Liver (tissue), 9 donors: ENCODE measurements around the gene ACOT12. TPM values are rescaled to one million over a fixed set of nuclear protein-coding genes. Genes with fewer than 3 reads are reported as not detected.

ENCODE experiments used
- DNase-seq: peaks from one replicate; pipeline ENCODE4 v3.0.0-alpha.2; 2017; ENCODE audit warnings: low spot score
- H3K27ac ChIP-seq, 2 donors: one replicate each; pipeline ENCODE4 v1.7.0; 2013; ENCODE audit warnings: inconsistent platforms in 2 of 2, low read length in 2 of 2, control low read depth in 1 of 2, low read depth in 1 of 2, mild to moderate bottlenecking in 1 of 2
- H3K27me3 ChIP-seq, 4 donors: one replicate each; pipeline versions ENCODE4 v1.6.1 to v1.7.0; 2013; ENCODE audit warnings: low read length in 3 of 4, inconsistent platforms in 1 of 4, mild to moderate bottlenecking in 1 of 4, moderate library complexity in 1 of 4; ENCODE audit not compliant: control insufficient read depth in 4 of 4, insufficient read depth in 4 of 4
- H3K36me3 ChIP-seq, 4 donors: one replicate each; pipeline versions ENCODE4 v1.6.1 to v1.7.0; 2013; ENCODE audit warnings: low read length in 3 of 4, mild to moderate bottlenecking in 3 of 4, low read depth in 1 of 4, moderate library complexity in 1 of 4; ENCODE audit not compliant: control insufficient read depth in 4 of 4, insufficient read depth in 3 of 4
- H3K4me1 ChIP-seq, 4 donors: one replicate each; pipeline versions ENCODE4 v1.6.1 to v1.7.0; 2013; ENCODE audit warnings: low read length in 3 of 4, mild to moderate bottlenecking in 3 of 4, moderate library complexity in 1 of 4; ENCODE audit not compliant: control insufficient read depth in 4 of 4, insufficient read depth in 4 of 4
- H3K4me3 ChIP-seq, 3 donors: one replicate each; pipeline versions ENCODE4 v1.6.1 to v1.7.0; 2013; ENCODE audit warnings: low read length in 3 of 3, control low read depth in 1 of 3, low read depth in 1 of 3, mild to moderate bottlenecking in 1 of 3
- H3K9ac ChIP-seq, 2 donors: one replicate each; pipeline ENCODE4 v1.7.0; 2013; ENCODE audit warnings: low read length in 2 of 2, mild to moderate bottlenecking in 2 of 2, moderate library complexity in 2 of 2, control low read depth in 1 of 2, low read depth in 1 of 2
- H3K9me3 ChIP-seq, 4 donors: one replicate each; pipeline versions ENCODE4 v1.6.1 to v1.7.0; 2013; ENCODE audit warnings: low read length in 3 of 4; ENCODE audit not compliant: control insufficient read depth in 4 of 4
- ATF3 ChIP-seq: IDR thresholded peaks from 2 replicates; pipeline ENCODE4 v1.6.1; 2016; ENCODE audit warnings: antibody characterized with exemption
- EGR1 ChIP-seq, 2 donors: IDR thresholded peaks; 2 replicates each; pipeline ENCODE4 v1.6.1; 2016 to 2018; ENCODE audit warnings: antibody characterized with exemption in 2 of 2, low read depth in 2 of 2
- FOXA1 ChIP-seq: IDR thresholded peaks from 2 replicates; pipeline ENCODE4 v1.6.1; 2016; ENCODE audit warnings: antibody characterized with exemption
- GABPA ChIP-seq, 2 donors: IDR thresholded peaks in 1 of 2; conservative IDR thresholded peaks in 1 of 2; 2 replicates each; pipeline ENCODE4 v1.6.1; 2016; ENCODE audit warnings: antibody characterized with exemption in 2 of 2, mild to moderate bottlenecking in 1 of 2, moderate library complexity in 1 of 2
- HNF4A ChIP-seq, 2 donors: conservative IDR thresholded peaks; 2 replicates each; pipeline ENCODE4 v1.6.1; 2016; ENCODE audit warnings: antibody characterized with exemption in 2 of 2, mild to moderate bottlenecking in 2 of 2
- HNF4G ChIP-seq: IDR thresholded peaks from 2 replicates; pipeline ENCODE4 v1.6.1; 2016; ENCODE audit warnings: antibody characterized with exemption
- JUND ChIP-seq, 2 donors: IDR thresholded peaks; 2 replicates each; pipeline ENCODE4 v1.6.1; 2016; ENCODE audit warnings: antibody characterized with exemption in 2 of 2
- NR2F2 ChIP-seq: IDR thresholded peaks from 2 replicates; pipeline ENCODE4 v1.6.1; 2016; ENCODE audit warnings: antibody characterized with exemption
- RAD21 ChIP-seq, 2 donors: IDR thresholded peaks; 2 replicates each; pipeline ENCODE4 v1.6.1; 2016; ENCODE audit warnings: antibody characterized with exemption in 2 of 2, mild to moderate bottlenecking in 2 of 2
- SP1 ChIP-seq: IDR thresholded peaks from 2 replicates; pipeline ENCODE4 v1.6.1; 2018; ENCODE audit warnings: antibody characterized with exemption, mild to moderate bottlenecking
- TAF1 ChIP-seq: conservative IDR thresholded peaks from 2 replicates; pipeline ENCODE4 v1.6.1; 2016; ENCODE audit warnings: antibody characterized with exemption, mild to moderate bottlenecking
- ZBTB33 ChIP-seq: IDR thresholded peaks from 2 replicates; pipeline ENCODE4 v1.6.1; 2016; ENCODE audit warnings: antibody characterized with exemption
- WGBS: extraction: QIAGEN DNeasy Blood & Tissue Kit; methylation state at CpG from one replicate; pipeline ENCODE4 v1.1.7; 2013; 5-methylcytosine and 5-hydroxymethylcytosine counted together
- polyA plus RNA-seq, 2 donors: library from polyadenylated mRNA; stranded (reverse) in 1 of 2; unstranded in 1 of 2; fragments of 200-250 nt in 1 of 2; fragments of >200 nt in 1 of 2; fragmentation: Nextera tagmentation in 1 of 2; extraction: Ambion mirVana in 1 of 2; gene quantifications; one replicate each; pipeline versions ENCODE4 v1.2.1 to v1.2.3, GENCODE V29; 2013 to 2015
- total RNA-seq, 2 donors: library from RNA; depleted of rRNA; stranded (reverse); fragments of >200 nt; gene quantifications; one replicate each; pipeline ENCODE4 v1.2.3, GENCODE V29; 2014
- donor health status: healthy.
- donor health status: healthy.
- donor health status: healthy.
- donor health status: healthy.
- donor health status: healthy.

Gene ACOT12
- total and polyA plus RNA-seq, 4 donors: 16.9 to 76.4 (median 38.8) TPM

GRCh38 chr5:81360640-81361039 is 33.3 kb downstream of the ACOT12 start:
- DNase-seq: no peak
- Histone ChIP-seq H3K36me3 (peaks cover 0 to 6% (median 0%) of the 10 kb centered on the region in 4 donors), H3K27ac (no peak overlapping the region)

GRCh38 chr5:81359881-81360280 is 34.1 kb downstream of the ACOT12 start:
- WGBS: 85% methylated on average over 2 of the region's 2 CpGs
- no peak overlapping the region for H3K4me3 ChIP-seq
- no peak overlapping the region for H3K9ac ChIP-seq
- TF ChIP-seq EGR1 (IDR thresholded peaks at IDR 0.05; ENCODE audit: low read depth in 2 of 2) (no peak), HNF4G (no peak), RAD21 (IDR thresholded peaks at IDR 0.05) (no peak), TAF1 (no peak), HNF4A (conservative IDR thresholded peaks at IDR 0.05) (no peak), ZBTB33 (no peak), SP1 (no peak), NR2F2 (no peak)
- H3K27ac ChIP-seq: no peak overlapping the region
- H3K4me1 ChIP-seq: peaks cover 21 to 68% (median 56%) of the 10 kb centered on the region in 4 donors
- H3K9me3 ChIP-seq: no peaks in the 10 kb centered on the region
- H3K27me3 ChIP-seq: no peaks in the 10 kb centered on the region
- H3K36me3 ChIP-seq: peaks cover 0 to 6% (median 0%) of the 10 kb centered on the region in 4 donors
- DNase-seq: no peak

More at GRCh38 chr5:81360640-81361039, 33.3 kb downstream of the ACOT12 start:
- H3K4me1 ChIP-seq: peaks cover 21 to 62% (median 50%) of the 10 kb centered on the region in 4 donors
- H3K9me3 ChIP-seq: no peaks in the 10 kb centered on the region
- no peak overlapping the region for H3K4me3 ChIP-seq
- H3K9ac ChIP-seq: no peak overlapping the region
- 83% methylated on average over 4 of the region's 4 CpGs for WGBS
- H3K27me3 ChIP-seq: no peaks in the 10 kb centered on the region
- no peak for TF ChIP-seq JUND (IDR thresholded peaks at IDR 0.05)
- no peak for TF ChIP-seq ATF3
- no peak for TF ChIP-seq FOXA1
- no peak for TF ChIP-seq GABPA (IDR thresholded peaks at IDR 0.05 in 1 of 2, conservative IDR thresholded peaks at IDR 0.05 in 1 of 2)

GRCh38 chr5:81359108-81359507 is 34.8 kb downstream of the ACOT12 start:
- Histone ChIP-seq H3K4me3 (no peak overlapping the region), H3K9ac (no peak overlapping the region), H3K36me3 (peaks cover 0 to 6% (median 0%) of the 10 kb centered on the region in 4 donors), H3K27me3 (no peaks in the 10 kb centered on the region), H3K4me1 (peaks cover 22 to 73% (median 58%) of the 10 kb centered on the region in 4 donors), H3K9me3 (no peaks in the 10 kb centered on the region), H3K27ac (peak overlapping the region in 1 of 2 donors; percentile 38)
- DNase-seq: no peak
- no peak for TF ChIP-seq HNF4A (conservative IDR thresholded peaks at IDR 0.05)
- TF ChIP-seq FOXA1: no peak
- TF ChIP-seq NR2F2: peak; percentile 51
- no peak for TF ChIP-seq ZBTB33
- TF ChIP-seq EGR1 (IDR thresholded peaks at IDR 0.05; ENCODE audit: low read depth in 2 of 2): no peak
- 62% methylated on average over 5 of the region's 5 CpGs for WGBS
